Esophagus (tissue), 2 donors: ENCODE data around the gene LIN52. TPM values are rescaled to one million over a fixed set of nuclear protein-coding genes. Genes with fewer than 3 reads are reported as not detected.

ENCODE experiments used
- H3K27ac ChIP-seq, 2 donors: one replicate each; pipeline ENCODE4 v1.5.1; 2013; ENCODE audit warnings: low read depth in 2 of 2, mild to moderate bottlenecking in 2 of 2, inconsistent platforms in 1 of 2, low read length in 1 of 2, moderate library complexity in 1 of 2
- H3K27me3 ChIP-seq, 2 donors: one replicate each; pipeline ENCODE4 v1.6.1; 2013; ENCODE audit warnings: low read length in 2 of 2, control low read depth in 1 of 2, mild to moderate bottlenecking in 1 of 2; ENCODE audit not compliant: insufficient read depth in 2 of 2, control insufficient read depth in 1 of 2
- H3K36me3 ChIP-seq, 2 donors: one replicate each; pipeline ENCODE4 v1.6.1; 2013; ENCODE audit warnings: low read length in 1 of 2; ENCODE audit not compliant: control insufficient read depth in 2 of 2, insufficient read depth in 2 of 2
- H3K4me1 ChIP-seq, 2 donors: one replicate each; pipeline ENCODE4 v1.6.1; 2013; ENCODE audit warnings: low read length in 1 of 2; ENCODE audit not compliant: control insufficient read depth in 2 of 2, insufficient read depth in 2 of 2
- H3K4me3 ChIP-seq, 2 donors: one replicate each; pipeline ENCODE4 v1.5.1; 2013; ENCODE audit warnings: low read length in 2 of 2, mild to moderate bottlenecking in 2 of 2, low read depth in 1 of 2, moderate library complexity in 1 of 2
- H3K9me3 ChIP-seq, 2 donors: one replicate each; pipeline ENCODE4 v1.6.1; 2013; ENCODE audit warnings: mild to moderate bottlenecking in 2 of 2, low read depth in 1 of 2, low read length in 1 of 2, moderate library complexity in 1 of 2; ENCODE audit not compliant: control insufficient read depth in 2 of 2, insufficient read depth in 1 of 2
- WGBS, 2 donors: extraction: QIAGEN DNeasy Blood & Tissue Kit; methylation state at CpG; one replicate each; pipeline ENCODE4 v1.1.7; 2013; 5-methylcytosine and 5-hydroxymethylcytosine counted together
- polyA plus RNA-seq, 2 donors: library from polyadenylated mRNA; stranded (reverse); fragments of 200-250 nt; gene quantifications; one replicate each; pipeline ENCODE4 v1.2.3, GENCODE V29; 2013
- donor health status: healthy with polysubstance abuse.
- donor health status: Bipolar disorder and iron deficiency.

LIN52 gene
- polyA plus RNA-seq, 2 donors: 2.8 to 3.0 TPM

GRCh38 chr14:74161526-74162158 is 76.9 kb downstream of the LIN52 start:
- no peaks in the 10 kb centered on the region for H3K4me1 ChIP-seq
- no peaks in the 10 kb centered on the region for H3K36me3 ChIP-seq
- no peak overlapping the region for H3K4me3 ChIP-seq
- WGBS, 2 donors: 85 to 88% methylated on average over 8 of the region's 8 CpGs
- H3K27me3 ChIP-seq: no peaks in the 10 kb centered on the region
- no peak overlapping the region for H3K27ac ChIP-seq
- H3K9me3 ChIP-seq: no peaks in the 10 kb centered on the region

DNA sequence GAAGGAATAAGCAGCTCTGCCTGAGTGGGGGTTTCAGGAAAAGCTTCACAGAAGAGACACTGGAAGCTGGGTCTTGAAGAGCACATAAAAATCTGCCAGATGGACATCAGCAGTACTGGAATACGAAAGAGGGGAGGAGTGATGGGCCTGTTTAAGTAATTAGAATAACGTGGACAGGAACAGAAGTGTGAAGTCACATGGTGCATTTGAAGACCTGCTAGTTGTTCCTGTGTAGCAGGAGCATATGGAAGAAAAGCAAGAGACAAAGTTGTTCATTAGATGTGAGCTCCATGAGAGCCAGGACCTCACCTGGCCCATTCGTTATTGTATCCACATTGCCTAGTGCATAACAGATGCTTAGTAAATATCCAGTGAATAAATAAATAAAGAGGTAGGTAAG is 85.2 kb downstream of the LIN52 start:
- H3K4me1 ChIP-seq: no peaks in the 10 kb centered on the region
- WGBS, 2 donors: 72 to 77% methylated on average over 3 of the region's 3 CpGs
- H3K9me3 ChIP-seq: no peaks in the 10 kb centered on the region
- no peak overlapping the region for H3K27ac ChIP-seq
- no peak overlapping the region for H3K4me3 ChIP-seq
- no peaks in the 10 kb centered on the region for H3K27me3 ChIP-seq
- no peaks in the 10 kb centered on the region for H3K36me3 ChIP-seq

DNA sequence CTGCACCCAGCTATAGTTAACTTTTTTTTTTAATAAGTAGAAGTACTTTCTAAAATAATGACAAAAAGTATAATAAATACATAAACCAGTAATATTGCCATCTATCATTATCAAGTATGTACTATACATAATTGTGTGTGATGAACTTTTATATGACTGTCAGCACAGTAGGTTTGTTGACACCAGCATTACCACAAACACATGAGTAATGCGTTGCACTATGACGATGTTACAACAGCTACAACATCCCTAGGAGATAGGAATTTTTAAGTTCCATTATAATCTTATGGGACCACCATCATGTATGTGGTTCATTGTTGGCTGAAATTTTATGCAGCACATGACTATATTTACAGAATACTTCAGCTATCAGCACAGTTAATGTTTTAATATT is 91.6 kb downstream of the LIN52 start:
- WGBS, 2 donors: 88% methylated on average over 2 of the region's 2 CpGs

GRCh38 chr14:74179856-74180255 is 95.1 kb downstream of the LIN52 start:
- Histone ChIP-seq H3K4me1 (no peaks in the 10 kb centered on the region), H3K9me3 (no peaks in the 10 kb centered on the region), H3K36me3 (no peaks in the 10 kb centered on the region), H3K27ac (no peak overlapping the region), H3K4me3 (no peak overlapping the region), H3K27me3 (no peaks in the 10 kb centered on the region)
- WGBS, 2 donors: 72 to 98% methylated on average over 3 of the region's 3 CpGs

More for the DNA sequence above, 91.6 kb downstream of the LIN52 start:
- Histone ChIP-seq H3K36me3 (no peaks in the 10 kb centered on the region), H3K9me3 (no peaks in the 10 kb centered on the region), H3K4me1 (no peaks in the 10 kb centered on the region), H3K27ac (no peak overlapping the region), H3K27me3 (no peaks in the 10 kb centered on the region), H3K4me3 (no peak overlapping the region)

- H3K4me3 ChIP-seq: no peak overlapping the region
- H3K36me3 ChIP-seq: no peaks in the 10 kb centered on the region
- no peak overlapping the region for H3K27ac ChIP-seq
- 66% methylated on average over 3 of the region's 3 CpGs for WGBS, 2 donors
- H3K27me3 ChIP-seq: no peaks in the 10 kb centered on the region
- no peaks in the 10 kb centered on the region for H3K4me1 ChIP-seq
- no peaks in the 10 kb centered on the region for H3K9me3 ChIP-seq
Observed at GRCh38 chr14:74190927-74191575, 106.3 kb downstream of the LIN52 start.

DNA sequence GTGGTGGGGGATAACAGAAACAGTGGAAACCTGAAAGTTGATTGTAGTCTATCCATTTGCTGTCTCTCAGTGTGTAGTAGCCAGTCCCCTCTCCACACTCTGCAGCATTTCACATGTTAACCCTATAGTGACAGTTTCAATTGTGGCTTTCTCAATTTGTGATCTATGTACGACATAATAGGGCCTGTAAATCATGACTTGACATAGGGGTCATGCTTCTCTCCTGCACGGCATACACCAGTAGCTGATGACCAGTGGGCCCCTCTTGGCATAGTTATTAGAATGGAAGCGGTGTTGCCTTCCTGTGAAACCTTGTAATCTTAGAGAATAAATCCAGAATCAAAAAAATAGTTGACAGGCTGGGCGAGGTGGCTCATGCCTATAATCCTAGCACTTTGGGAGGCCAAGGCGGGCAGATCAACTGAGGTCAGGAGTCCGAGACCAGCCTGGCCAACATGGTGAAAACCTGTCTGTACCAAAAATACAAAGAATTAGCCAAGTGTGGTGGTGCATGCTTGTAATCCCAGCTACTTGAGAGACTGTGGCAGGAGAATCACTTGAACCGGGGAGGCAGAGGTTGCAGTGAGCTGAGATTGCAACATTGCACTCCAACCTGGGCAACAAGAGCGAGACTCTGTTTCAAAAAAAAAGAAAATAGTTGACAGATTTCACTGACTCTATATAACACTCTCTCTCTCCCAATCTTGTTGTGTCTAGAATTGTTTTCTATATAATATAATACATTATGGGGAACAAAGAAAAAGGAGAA is 109.9 kb downstream of the LIN52 start:
- Histone ChIP-seq H3K27me3 (no peaks in the 10 kb centered on the region), H3K36me3 (peaks cover 6% of the 10 kb centered on the region in 2 donors), H3K4me1 (no peaks in the 10 kb centered on the region), H3K27ac (no peak overlapping the region), H3K4me3 (no peak overlapping the region), H3K9me3 (no peaks in the 10 kb centered on the region)
- 94 to 96% methylated on average over 8 of the region's 8 CpGs for WGBS, 2 donors

GRCh38 chr14:74195623-74196022 is 110.9 kb downstream of the LIN52 start:
- no peaks in the 10 kb centered on the region for H3K4me1 ChIP-seq
- H3K27me3 ChIP-seq: no peaks in the 10 kb centered on the region
- WGBS, 2 donors: 95 to 98% methylated on average over 7 of the region's 7 CpGs
- no peak overlapping the region for H3K27ac ChIP-seq
- no peaks in the 10 kb centered on the region for H3K9me3 ChIP-seq
- no peak overlapping the region for H3K4me3 ChIP-seq
- peaks cover 6% of the 10 kb centered on the region in 2 donors for H3K36me3 ChIP-seq

DNA sequence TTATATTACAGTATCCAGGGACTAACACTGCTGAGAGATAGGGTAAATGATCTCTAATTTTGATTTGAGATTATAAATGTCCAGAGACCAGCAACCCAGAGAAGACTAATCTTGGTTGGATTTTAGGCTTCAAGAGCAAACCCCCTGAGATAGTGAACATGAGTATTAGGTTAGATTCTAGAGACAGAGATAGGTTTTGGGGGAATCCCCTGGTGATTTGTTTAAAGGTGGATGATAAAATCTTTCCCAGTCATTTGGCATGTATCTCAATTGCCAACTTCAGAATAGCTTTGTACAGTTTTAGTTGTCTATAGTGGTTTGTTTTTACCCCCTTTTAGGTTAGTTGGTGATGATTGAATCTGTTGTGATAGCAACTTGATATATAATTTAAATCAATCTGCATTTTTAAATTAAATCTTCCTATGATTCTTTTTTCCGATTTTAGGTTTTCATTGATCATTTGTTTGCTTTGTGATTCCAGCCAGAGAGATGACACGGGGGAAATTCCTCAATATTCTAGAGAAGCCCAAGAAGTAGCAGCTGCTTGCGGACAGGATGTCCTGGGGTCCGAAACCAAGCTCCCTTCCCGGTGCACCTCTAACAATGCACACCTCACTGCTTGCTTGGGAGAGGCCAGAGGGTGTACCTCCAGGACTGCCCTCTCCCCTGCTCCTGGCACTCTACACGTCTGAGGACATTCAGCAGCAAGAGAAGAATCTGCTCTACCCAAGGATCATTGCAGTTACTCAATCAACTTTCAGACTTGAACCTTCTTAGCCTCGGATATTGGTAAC is 113.9 kb downstream of the LIN52 start:
- Histone ChIP-seq H3K36me3 (peaks cover 6% of the 10 kb centered on the region in 2 donors), H3K27ac (no peak overlapping the region), H3K4me1 (no peaks in the 10 kb centered on the region), H3K27me3 (no peaks in the 10 kb centered on the region), H3K9me3 (no peaks in the 10 kb centered on the region), H3K4me3 (no peak overlapping the region)
- WGBS, 2 donors: 91 to 95% methylated on average over 7 of the region's 7 CpGs

GRCh38 chr14:74202113-74202512 is 117.4 kb downstream of the LIN52 start:
- no peaks in the 10 kb centered on the region for H3K4me1 ChIP-seq
- no peaks in the 10 kb centered on the region for H3K27me3 ChIP-seq
- H3K36me3 ChIP-seq: peaks cover 6% of the 10 kb centered on the region in 2 donors
- no peak overlapping the region for H3K27ac ChIP-seq
- H3K4me3 ChIP-seq: no peak overlapping the region
- H3K9me3 ChIP-seq: no peaks in the 10 kb centered on the region
